MM.1S (cell line): Measurements from ENCODE around the gene CACNA1C.

Experiments used
- DNase-seq: peaks from one replicate; pipeline ENCODE4 v3.0.0-alpha.2; 2015
- H2AFZ ChIP-seq: fragments of 300-600 bp; sonication (generic); 2 replicates; pipeline ENCODE4 v1.6.0; 2016; ENCODE audit warnings: antibody characterized with exemption, low read length
- H3F3A ChIP-seq: fragments of 300-600 bp; sonication (generic); 2 replicates; pipeline ENCODE4 v1.6.1; 2016; ENCODE audit warnings: mild to moderate bottlenecking, antibody characterized with exemption, low read length, moderate library complexity, mixed read lengths; ENCODE audit not compliant: insufficient read depth
- H3K27ac ChIP-seq: fragments of 300-600 bp; sonication (generic); 2 replicates; pipeline ENCODE4 v1.5.1; 2016; ENCODE audit warnings: mild to moderate bottlenecking, low read length
- H3K27me3 ChIP-seq: fragments of 300-600 bp; sonication (generic); replicated peaks from 2 replicates; pipeline ENCODE4 v1.6.0; 2016; ENCODE audit warnings: low read length; ENCODE audit not compliant: insufficient read depth
- H3K36me3 ChIP-seq: fragments of 300-600 bp; sonication (generic); replicated peaks from 2 replicates; pipeline ENCODE4 v1.6.1; 2016; ENCODE audit warnings: mild to moderate bottlenecking, low read length, mixed read lengths; ENCODE audit not compliant: insufficient read depth
- H3K4me1 ChIP-seq: fragments of 300-600 bp; sonication (generic); 2 replicates; pipeline ENCODE4 v1.6.1; 2016; ENCODE audit warnings: low read length, mixed read lengths
- H3K4me2 ChIP-seq: fragments of 300-600 bp; sonication (generic); 2 replicates; pipeline ENCODE4 v1.6.0; 2016; ENCODE audit warnings: low read depth, low read length
- H3K4me3 ChIP-seq: fragments of 300-600 bp; sonication (generic); 2 replicates; pipeline ENCODE4 v1.5.1; 2016; ENCODE audit warnings: low read length, mixed read lengths
- H3K79me2 ChIP-seq: fragments of 300-600 bp; sonication (generic); 2 replicates; pipeline ENCODE4 v1.6.1; 2016; ENCODE audit warnings: mixed run types, low read length, mixed read lengths
- H3K9ac ChIP-seq: fragments of 300-600 bp; sonication (generic); 2 replicates; pipeline ENCODE4 v1.6.1; 2016; ENCODE audit warnings: low read length, mixed read lengths
- H3K9me2 ChIP-seq: fragments of 300-600 bp; sonication (generic); replicated peaks from 2 replicates; pipeline ENCODE4 v1.6.1; 2016; ENCODE audit warnings: mild to moderate bottlenecking, low read length, mixed read lengths; ENCODE audit not compliant: insufficient read depth
- H3K9me3 ChIP-seq: fragments of 300-600 bp; sonication (generic); replicated peaks from 2 replicates; pipeline ENCODE4 v1.6.1; 2016; ENCODE audit warnings: mild to moderate bottlenecking, low read length, mixed read lengths; ENCODE audit not compliant: insufficient read depth
- H4K20me1 ChIP-seq: fragments of 300-600 bp; sonication (generic); 2 replicates; pipeline ENCODE4 v1.6.1; 2016; ENCODE audit warnings: mild to moderate bottlenecking, low read length, moderate library complexity, mixed read lengths; ENCODE audit not compliant: insufficient read depth
- CTCF ChIP-seq: fragments of 300-600 bp; sonication (generic); IDR thresholded peaks from 2 replicates; pipeline ENCODE4 v1.5.1; 2016; ENCODE audit warnings: antibody characterized with exemption, low read length, mixed read lengths
- EZH2 ChIP-seq: fragments of 300-600 bp; sonication (generic); optimal IDR thresholded peaks from 2 replicates; pipeline ENCODE3; 2017; ENCODE audit warnings: low read depth, mild to moderate bottlenecking, antibody characterized with exemption, low read length, mixed read lengths
- EZH2phosphoT487 ChIP-seq: fragments of 300-600 bp; sonication (generic); IDR thresholded peaks from 2 replicates; pipeline ENCODE4 v1.6.1; 2018; ENCODE audit warnings: antibody characterized with exemption, low read length

Gene CACNA1C

DNA sequence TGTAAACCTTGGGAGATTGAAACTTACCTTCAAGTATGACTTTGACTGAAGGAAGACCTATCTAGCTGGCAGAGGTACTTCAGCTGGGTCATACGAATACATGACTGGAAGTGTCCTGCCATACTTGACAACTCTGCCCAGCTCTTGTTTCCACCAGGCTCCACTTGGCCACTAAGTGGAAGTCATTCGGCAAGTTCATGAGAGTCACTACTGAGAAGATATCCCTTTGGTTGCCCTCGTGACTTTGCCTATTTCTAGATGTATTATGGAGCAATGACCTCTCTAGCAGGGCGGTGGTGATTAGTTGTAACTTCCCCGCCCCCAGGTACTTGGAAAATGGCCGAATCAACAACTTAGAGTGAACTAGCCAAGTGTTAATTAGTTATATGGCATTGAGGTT lies 8.6 kb upstream of the CACNA1C start:
- no peaks in the 10 kb centered on the region for H3K79me2 ChIP-seq
- H2AFZ ChIP-seq = no peak overlapping the region
- no peaks in the 10 kb centered on the region for H3F3A ChIP-seq
- TF ChIP-seq CTCF = no peak
- TF ChIP-seq EZH2phosphoT487 = no peak
- TF ChIP-seq EZH2 = no peak
- H3K9me3 ChIP-seq = no peaks in the 10 kb centered on the region
- DNase-seq = no peak
- H3K4me3 ChIP-seq = no peak overlapping the region
- no peaks in the 10 kb centered on the region for H3K36me3 ChIP-seq
- H3K9me2 ChIP-seq = no peaks in the 10 kb centered on the region
- H3K27ac ChIP-seq = no peak overlapping the region
- no peak overlapping the region for H3K4me2 ChIP-seq
- H3K9ac ChIP-seq = no peak overlapping the region
- no peaks in the 10 kb centered on the region for H4K20me1 ChIP-seq
- no peaks in the 10 kb centered on the region for H3K4me1 ChIP-seq
- no peaks in the 10 kb centered on the region for H3K27me3 ChIP-seq

- Histone ChIP-seq H3K4me2 (no peak overlapping the region), H4K20me1 (no peaks in the 10 kb centered on the region), H3K27ac (no peak overlapping the region), H3K27me3 (no peaks in the 10 kb centered on the region; the same call in 1 of the 2 replicates), H3K79me2 (no peaks in the 10 kb centered on the region), H3K9ac (no peak overlapping the region), H2AFZ (no peak overlapping the region), H3K9me2 (no peaks in the 10 kb centered on the region), H3K9me3 (no peaks in the 10 kb centered on the region), H3F3A (peaks cover 5% of the 10 kb centered on the region), H3K4me3 (no peak overlapping the region), H3K4me1 (peaks cover 17% of the 10 kb centered on the region), H3K36me3 (no peaks in the 10 kb centered on the region)
- no peak for DNase-seq
- no peak for TF ChIP-seq CTCF
- no peak for TF ChIP-seq EZH2phosphoT487
- no peak for TF ChIP-seq EZH2
These were observed 5.8 kb upstream of the CACNA1C start for GRCh38 chr12:2046957-2047356.

DNA sequence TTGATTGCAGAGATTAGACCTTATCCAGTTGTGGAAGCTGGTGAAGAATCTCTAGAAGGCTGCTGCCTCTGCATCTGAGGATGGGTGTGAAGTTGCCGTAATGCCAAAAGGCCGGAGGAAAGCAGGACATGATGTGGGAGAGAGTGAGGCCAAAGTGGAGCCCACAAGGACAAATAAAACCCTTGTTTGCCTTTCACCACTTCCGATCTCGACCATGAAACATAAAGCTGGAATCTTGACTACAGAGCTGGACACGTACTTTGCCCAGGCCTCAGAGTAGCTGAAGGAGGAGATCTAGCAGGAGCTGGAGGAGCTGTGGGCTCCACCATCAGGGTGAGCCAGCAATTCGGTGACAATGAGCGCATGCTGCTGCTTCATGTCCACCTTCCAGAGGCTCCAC lies 5.0 kb upstream of the CACNA1C start:
- no peak overlapping the region for H3K9ac ChIP-seq
- no peak for TF ChIP-seq EZH2
- TF ChIP-seq EZH2phosphoT487 = no peak
- TF ChIP-seq CTCF = no peak

More for the DNA sequence above, 5.0 kb upstream of the CACNA1C start:
- Histone ChIP-seq H2AFZ (no peak overlapping the region), H3K27ac (no peak overlapping the region), H3K79me2 (no peaks in the 10 kb centered on the region), H3K4me2 (no peak overlapping the region), H3K9me3 (no peaks in the 10 kb centered on the region), H3K27me3 (no peaks in the 10 kb centered on the region; the same call in 1 of the 2 replicates), H3K9me2 (no peaks in the 10 kb centered on the region), H3K36me3 (no peaks in the 10 kb centered on the region), H3F3A (peaks cover 5% of the 10 kb centered on the region), H3K4me1 (peaks cover 17% of the 10 kb centered on the region), H4K20me1 (no peaks in the 10 kb centered on the region), H3K4me3 (no peak overlapping the region)
- DNase-seq = no peak
